C4-2B (cell line): ENCODE data around the gene LSM4.

Source experiments
- H3K27ac ChIP-seq: fragments of 450-650 bp; 2 replicates; pipeline ENCODE4 v1.5.1; 2017
- ZFX ChIP-seq: fragments of 450-650 bp; IDR thresholded peaks from 2 replicates; pipeline ENCODE4 v1.6.1; 2017
- TF ChIP-seq, protein P1 (sequence below): fragments of 450-650 bp; conservative IDR thresholded peaks from 2 replicates; pipeline ENCODE4 v1.5.1; 2017; ENCODE audit warnings: mild to moderate bottlenecking

LSM4 gene

DNA sequence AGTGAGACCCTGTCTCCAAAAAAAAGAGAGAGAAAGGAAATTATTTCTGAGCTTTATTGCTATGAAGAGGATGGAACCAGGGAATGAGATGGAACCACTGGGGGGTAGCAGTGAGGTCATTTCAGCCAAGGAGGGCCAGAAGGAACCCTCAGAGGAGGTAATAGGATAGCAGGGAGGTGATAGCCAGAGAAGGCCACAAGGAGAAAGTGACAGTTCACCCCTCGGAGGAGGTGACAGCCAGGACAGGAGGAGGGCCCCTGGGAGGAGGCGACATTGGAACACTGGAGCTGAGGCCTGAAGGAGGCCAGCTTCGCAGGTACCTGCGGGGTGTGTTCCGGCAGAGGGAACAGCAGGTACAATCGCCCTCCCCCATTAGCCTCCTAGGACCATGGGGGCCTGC is 16.8 kb upstream of the LSM4 start:
- TF ChIP-seq, protein P1, sequence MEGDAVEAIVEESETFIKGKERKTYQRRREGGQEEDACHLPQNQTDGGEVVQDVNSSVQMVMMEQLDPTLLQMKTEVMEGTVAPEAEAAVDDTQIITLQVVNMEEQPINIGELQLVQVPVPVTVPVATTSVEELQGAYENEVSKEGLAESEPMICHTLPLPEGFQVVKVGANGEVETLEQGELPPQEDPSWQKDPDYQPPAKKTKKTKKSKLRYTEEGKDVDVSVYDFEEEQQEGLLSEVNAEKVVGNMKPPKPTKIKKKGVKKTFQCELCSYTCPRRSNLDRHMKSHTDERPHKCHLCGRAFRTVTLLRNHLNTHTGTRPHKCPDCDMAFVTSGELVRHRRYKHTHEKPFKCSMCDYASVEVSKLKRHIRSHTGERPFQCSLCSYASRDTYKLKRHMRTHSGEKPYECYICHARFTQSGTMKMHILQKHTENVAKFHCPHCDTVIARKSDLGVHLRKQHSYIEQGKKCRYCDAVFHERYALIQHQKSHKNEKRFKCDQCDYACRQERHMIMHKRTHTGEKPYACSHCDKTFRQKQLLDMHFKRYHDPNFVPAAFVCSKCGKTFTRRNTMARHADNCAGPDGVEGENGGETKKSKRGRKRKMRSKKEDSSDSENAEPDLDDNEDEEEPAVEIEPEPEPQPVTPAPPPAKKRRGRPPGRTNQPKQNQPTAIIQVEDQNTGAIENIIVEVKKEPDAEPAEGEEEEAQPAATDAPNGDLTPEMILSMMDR = no peak
- TF ChIP-seq ZFX = no peak
- peak overlapping the region; percentile 77 for H3K27ac ChIP-seq

DNA sequence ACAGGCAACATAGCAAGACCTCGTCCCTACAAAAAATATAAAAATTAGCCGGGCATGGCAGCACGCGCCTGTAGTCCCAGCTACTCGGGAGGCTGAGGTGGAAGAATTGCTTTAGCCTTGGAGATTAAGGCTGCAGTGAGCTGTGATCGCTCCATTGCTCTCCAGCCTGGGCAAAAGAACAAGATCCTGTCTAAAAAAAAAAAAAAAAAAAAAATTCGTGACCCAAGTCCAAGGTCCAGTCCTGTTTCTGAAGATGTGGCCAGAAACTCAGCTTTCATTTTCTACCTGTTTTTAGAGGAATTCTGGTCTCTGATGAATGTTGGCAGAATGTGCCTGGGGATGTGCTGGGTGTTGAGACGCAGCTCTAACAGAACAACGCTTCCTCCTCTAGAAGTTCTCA is 15.7 kb upstream of the LSM4 start:
- no peak overlapping the region for H3K27ac ChIP-seq
- no peak for TF ChIP-seq ZFX
- TF ChIP-seq, protein P1 = no peak

DNA sequence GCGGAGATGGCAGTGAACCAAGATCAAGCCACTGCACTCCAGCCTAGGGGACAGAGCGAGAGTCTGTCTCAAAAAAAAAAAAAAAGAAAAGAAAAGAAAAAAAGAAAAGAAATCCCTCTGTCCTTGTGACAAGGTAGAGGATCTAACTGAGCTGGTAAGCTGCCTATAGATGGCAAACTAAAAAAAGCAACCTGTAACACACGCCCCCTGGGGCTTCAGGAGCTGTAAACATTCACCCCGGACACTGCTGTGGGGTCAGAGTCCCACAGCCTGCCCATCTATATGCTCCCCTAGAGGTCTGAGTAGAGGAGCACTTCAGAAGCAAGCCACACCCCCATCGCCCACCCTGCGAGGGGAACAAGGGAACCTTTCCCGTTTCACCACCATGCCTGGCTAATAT is 13.2 kb upstream of the LSM4 start:
- H3K27ac ChIP-seq = no peak overlapping the region
- TF ChIP-seq, protein P1 = no peak

DNA sequence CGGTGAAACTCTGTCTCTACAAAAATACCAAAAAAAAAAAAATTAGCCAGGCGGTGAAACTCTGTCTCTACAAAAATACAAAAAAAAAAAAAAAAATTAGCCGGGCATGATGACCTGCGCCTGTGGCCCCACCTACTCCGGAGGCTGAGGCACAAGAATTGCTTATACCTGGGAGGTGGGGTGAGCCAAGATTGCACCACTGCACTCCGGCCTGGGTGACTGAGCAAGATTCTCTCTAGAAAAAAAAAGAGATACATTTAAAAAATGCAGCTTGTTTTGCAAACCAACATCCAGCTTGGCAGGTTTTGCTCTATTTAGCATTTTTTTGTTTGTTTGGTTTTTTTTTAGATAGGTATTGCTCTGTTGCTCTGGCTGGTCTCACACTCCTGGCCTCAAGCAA is 10.8 kb upstream of the LSM4 start:
- H3K27ac ChIP-seq = no peak overlapping the region
- TF ChIP-seq ZFX = no peak
- TF ChIP-seq, protein P1 = no peak

DNA sequence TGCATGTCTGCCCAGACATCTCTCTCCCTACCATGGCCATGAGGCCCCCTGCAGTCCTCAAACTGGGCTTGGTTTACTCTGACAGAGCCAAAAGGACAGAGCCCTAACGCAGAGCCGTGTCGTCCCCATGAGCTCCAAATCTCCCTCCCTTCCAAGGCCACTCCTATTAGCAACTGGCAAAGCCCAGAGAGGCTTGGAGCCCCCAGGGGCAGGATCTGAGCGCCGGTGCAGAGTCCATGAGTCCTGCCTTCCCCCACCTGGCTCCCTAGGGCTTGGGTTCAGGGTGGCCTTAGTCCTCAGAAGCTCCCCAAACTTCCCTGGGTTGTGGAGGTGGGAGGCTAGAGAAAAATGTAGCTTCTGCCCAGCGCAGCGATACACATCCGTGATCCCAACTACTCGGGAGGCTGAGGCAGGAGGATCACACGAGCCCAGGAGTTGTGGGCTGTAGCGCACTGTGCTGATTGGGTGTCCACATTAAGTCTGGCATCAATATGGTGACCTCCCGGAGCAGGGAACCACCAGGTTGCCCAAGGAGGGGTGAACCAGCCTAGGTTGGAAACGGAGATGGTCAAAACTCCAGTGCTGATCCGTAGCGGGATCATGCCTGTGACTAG is 10.1 kb upstream of the LSM4 start:
- no peak for TF ChIP-seq ZFX
- TF ChIP-seq, protein P1 = no peak
- H3K27ac ChIP-seq = no peak overlapping the region

DNA sequence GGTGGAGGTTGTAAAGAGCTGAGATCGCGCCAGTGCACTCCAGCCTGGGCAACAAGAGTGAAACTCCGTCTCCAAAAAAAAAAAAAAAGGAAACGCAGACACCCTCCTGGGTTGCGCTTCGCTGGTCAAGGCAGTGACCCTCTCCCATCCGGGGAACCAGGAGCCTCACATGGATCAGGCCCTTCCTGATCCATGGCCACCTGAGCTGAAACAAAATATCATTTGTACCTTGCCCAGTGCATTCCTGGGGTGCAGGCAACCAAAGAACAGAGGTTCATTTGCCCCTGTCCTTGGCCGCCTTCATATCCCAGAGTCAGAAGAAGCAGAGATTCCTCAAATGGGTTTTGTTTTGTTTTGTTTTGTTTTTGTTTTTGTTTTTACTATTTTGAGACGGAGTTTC is 8.0 kb upstream of the LSM4 start:
- TF ChIP-seq, protein P1 = no peak
- no peak for TF ChIP-seq ZFX
- H3K27ac ChIP-seq = no peak overlapping the region

DNA sequence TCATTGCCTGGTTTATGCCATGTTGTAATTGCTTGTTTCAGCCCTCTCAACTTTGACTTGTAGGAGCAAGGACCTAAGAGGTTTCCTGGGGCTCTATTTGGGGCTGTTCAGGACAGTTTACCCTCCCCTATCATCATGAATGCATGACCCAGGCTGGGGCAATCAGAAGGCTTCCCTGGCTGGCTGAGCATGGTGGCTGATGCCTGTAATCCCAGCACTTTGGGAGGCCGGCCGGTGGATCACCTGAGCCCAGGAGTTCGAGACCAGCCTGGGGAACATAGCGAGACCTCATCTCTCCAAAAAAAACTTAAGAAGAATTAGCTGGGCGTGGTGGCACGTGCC is 6.1 kb upstream of the LSM4 start:
- TF ChIP-seq, protein P1 = no peak
- TF ChIP-seq ZFX = no peak
- peak overlapping the region; percentile 18 for H3K27ac ChIP-seq
